GM23338 (cell line): ENCODE data around the gene ROS1. TPM values are rescaled to one million over a fixed set of nuclear protein-coding genes. Genes with fewer than 3 reads are reported as not detected.

Source experiments
- ATAC-seq: fragments of 200-7000 bp; cut with Tn5 transposase; 3 replicates; pipeline ENCODE4 v1.9.1; 2020
- DNase-seq: peaks from one replicate; pipeline ENCODE4 v3.0.0-alpha.2; 2015; ENCODE audit warnings: low spot score
- H2AFZ ChIP-seq: fragments of 200-600 bp; sonication (generic); 2 replicates; pipeline ENCODE4 v1.8.0; 2016; ENCODE audit warnings: antibody characterized with exemption, mild to moderate bottlenecking, moderate library complexity
- H3F3A ChIP-seq: fragments of 200-600 bp; sonication (generic); replicated peaks from 2 replicates; pipeline ENCODE4 v1.8.0; 2017; ENCODE audit warnings: antibody characterized with exemption, mixed run types, low read depth
- H3K27ac ChIP-seq: fragments of 200-600 bp; sonication (generic); 2 replicates; pipeline ENCODE4 v1.6.1; 2016; ENCODE audit warnings: low read depth
- H3K27me3 ChIP-seq: fragments of 200-600 bp; sonication (generic); 2 replicates; pipeline ENCODE4 v1.8.0; 2016; ENCODE audit warnings: mild to moderate bottlenecking, mixed run types, moderate library complexity; ENCODE audit not compliant: insufficient read depth
- H3K36me3 ChIP-seq: fragments of 200-600 bp; sonication (generic); 2 replicates; pipeline ENCODE4 v1.8.0; 2016; ENCODE audit warnings: mild to moderate bottlenecking; ENCODE audit not compliant: insufficient read depth
- H3K4me1 ChIP-seq: fragments of 200-600 bp; sonication (generic); 2 replicates; pipeline ENCODE4 v1.8.0; 2016; ENCODE audit warnings: mild to moderate bottlenecking, moderate library complexity; ENCODE audit not compliant: insufficient read depth
- H3K4me2 ChIP-seq: fragments of 200-600 bp; sonication (generic); 2 replicates; pipeline ENCODE4 v1.7.1; 2017; ENCODE audit warnings: mixed run types
- H3K4me3 ChIP-seq: fragments of 200-600 bp; sonication (generic); 2 replicates; pipeline ENCODE4 v1.6.1; 2016; ENCODE audit warnings: mixed run types
- H3K79me2 ChIP-seq: fragments of 200-600 bp; sonication (generic); replicated peaks from 2 replicates; pipeline ENCODE4 v1.8.0; 2017; ENCODE audit warnings: mild to moderate bottlenecking; ENCODE audit not compliant: insufficient read depth
- H3K9me2 ChIP-seq: fragments of 200-600 bp; sonication (generic); 2 replicates; pipeline ENCODE4 v1.8.0; 2017; ENCODE audit not compliant: insufficient read depth
- H4K20me1 ChIP-seq: fragments of 200-600 bp; sonication (generic); replicated peaks from 2 replicates; pipeline ENCODE4 v1.8.0; 2017; ENCODE audit warnings: mild to moderate bottlenecking; ENCODE audit not compliant: insufficient read depth
- H3K27ac Mint-ChIP-seq: 2 replicates; pipeline ENCODE4 v1.8.0; 2020; ENCODE audit warnings: inconsistent platforms, mild to moderate bottlenecking, moderate library complexity, mixed read lengths
- H3K27me3 Mint-ChIP-seq: 3 replicates; pipeline ENCODE4 v1.8.0; 2022; ENCODE audit warnings: low read depth, mild to moderate bottlenecking, moderate library complexity, mixed read lengths, inconsistent platforms; ENCODE audit not compliant: insufficient read depth, poor library complexity
- H3K36me3 Mint-ChIP-seq: 3 replicates; pipeline ENCODE4 v1.8.0; 2021; ENCODE audit warnings: low read depth, mild to moderate bottlenecking, inconsistent platforms, moderate library complexity, mixed read lengths
- H3K4me1 Mint-ChIP-seq: 3 replicates; pipeline ENCODE4 v1.8.0; 2020; ENCODE audit warnings: mild to moderate bottlenecking, inconsistent platforms, mixed read lengths
- H3K4me3 Mint-ChIP-seq: 3 replicates; pipeline ENCODE4 v1.8.0; 2021; ENCODE audit warnings: moderate library complexity, mild to moderate bottlenecking, inconsistent platforms, mixed read lengths
- H3K9me3 Mint-ChIP-seq: 3 replicates; pipeline ENCODE4 v1.8.0; 2020; ENCODE audit warnings: moderate library complexity, mild to moderate bottlenecking, inconsistent platforms, mixed read lengths
- CREB1 ChIP-seq: fragments of 250-450 bp; sonication (Bioruptor Pico); IDR thresholded peaks from 2 replicates; pipeline ENCODE4 v1.5.0; 2020; ENCODE audit warnings: low read depth, mild to moderate bottlenecking, moderate library complexity
- ETS1 ChIP-seq: IDR thresholded peaks from 2 replicates; pipeline ENCODE4 v1.6.1; 2016; ENCODE audit warnings: antibody characterized with exemption
- EZH2 ChIP-seq: fragments of 200-600 bp; sonication (generic); IDR thresholded peaks from one replicate; pipeline ENCODE4 v1.8.0; 2017; ENCODE audit warnings: antibody characterized with exemption, mild to moderate bottlenecking, low read depth; ENCODE audit not compliant: unreplicated experiment
- EZH2phosphoT487 ChIP-seq: fragments of 200-600 bp; sonication (generic); IDR thresholded peaks from one replicate; pipeline ENCODE4 v1.8.1; 2018; ENCODE audit warnings: antibody characterized with exemption; ENCODE audit not compliant: unreplicated experiment
- STAT1 ChIP-seq: IDR thresholded peaks from one replicate; pipeline ENCODE4 v1.6.1; 2016; ENCODE audit warnings: antibody characterized with exemption; ENCODE audit not compliant: unreplicated experiment
- ZNF331 ChIP-seq: fragments of 250-450 bp; sonication (Bioruptor Pico); IDR thresholded peaks from 2 replicates; pipeline ENCODE4 v1.5.0; 2020; ENCODE audit warnings: low read depth, mild to moderate bottlenecking, moderate library complexity
- ZNF462 ChIP-seq: fragments of 250-450 bp; sonication (Bioruptor Pico); IDR thresholded peaks from 2 replicates; pipeline ENCODE4 v1.5.0; 2020; ENCODE audit warnings: mild to moderate bottlenecking, moderate library complexity
- polyA plus RNA-seq: library from polyadenylated mRNA; unstranded; fragments of >200 nt; fragmentation: Nextera tagmentation; extraction: Ambion mirVana; gene quantifications from 2 replicates; pipeline ENCODE4 v1.2.1, GENCODE V29; 2016
- total RNA-seq: library from RNA; depleted of rRNA; stranded (reverse); fragments of >200 nt; shearing (Covaris generic); gene quantifications from 2 replicates; pipeline ENCODE4 v1.2.3, GENCODE V29; 2014

Gene ROS1
- total and polyA plus RNA-seq, 2 experiments from 2014 or later, result not detected

GRCh38 chr6:117264692-117265409, 160.9 kb downstream of the ROS1 start:
- H2AFZ ChIP-seq, result peak overlapping the region; percentile 49

GRCh38 chr6:117264369-117264691, 161.4 kb downstream of the ROS1 start:
- Mint-ChIP-seq H3K27me3 (peaks cover 80% of the 10 kb centered on the region), H3K27ac (no peak overlapping the region), H3K4me3 (peak overlapping the region; percentile 80), H3K36me3 (no peaks in the 10 kb centered on the region), H3K4me1 (peaks cover 31% of the 10 kb centered on the region), H3K9me3 (0 out of 3 replicates have a peak, but pooled peaks cover 2% of the 10 kb centered on the region)
- Histone ChIP-seq H3K4me2 (peak overlapping the region; percentile 88), H3K4me1 (peaks cover 43% of the 10 kb centered on the region), H3K36me3 (no peaks in the 10 kb centered on the region), H3F3A (peaks cover 7% of the 10 kb centered on the region; the same call in 1 of the 2 replicates), H4K20me1 (peaks cover 11% of the 10 kb centered on the region; the same call in 1 of the 2 replicates), H3K27ac (no peak overlapping the region), H3K4me3 (peak overlapping the region; percentile 75), H3K79me2 (no peaks in the 10 kb centered on the region), H2AFZ (peak overlapping the region; percentile 49), H3K9me2 (no peaks in the 10 kb centered on the region), H3K27me3 (peaks cover 100% of the 10 kb centered on the region)
- ATAC-seq, result no peak
- DNase-seq, result peak; percentile 15
- TF ChIP-seq CREB1 (CRISPR knock-in tag), result no peak
- TF ChIP-seq ETS1, result no peak
- no peak for TF ChIP-seq EZH2
- no peak for TF ChIP-seq STAT1
- no peak for TF ChIP-seq ZNF331 (CRISPR knock-in tag)
- TF ChIP-seq ZNF462 (CRISPR knock-in tag), result no peak

More at GRCh38 chr6:117264692-117265409, 160.9 kb downstream of the ROS1 start:
- no peaks in the 10 kb centered on the region for H3K9me2 ChIP-seq
- no peaks in the 10 kb centered on the region for H3K79me2 ChIP-seq
- peak overlapping the region; percentile 75 for H3K4me3 ChIP-seq
- TF ChIP-seq ETS1 (no peak), EZH2phosphoT487 (peak; percentile 73), EZH2 (peak; percentile 82)
- no peak overlapping the region for H3K27ac ChIP-seq
- peak; percentile 59 for DNase-seq
- peak overlapping the region; percentile 88 for H3K4me2 ChIP-seq
- Mint-ChIP-seq H3K4me1 (peaks cover 34% of the 10 kb centered on the region), H3K4me3 (peak overlapping the region; percentile 80), H3K9me3 (0 out of 3 replicates have a peak, but pooled peaks cover 2% of the 10 kb centered on the region), H3K36me3 (no peaks in the 10 kb centered on the region), H3K27ac (no peak overlapping the region), H3K27me3 (peaks cover 86% of the 10 kb centered on the region)
- peaks cover 45% of the 10 kb centered on the region for H3K4me1 ChIP-seq
- peak; percentile 27 for ATAC-seq
- no peaks in the 10 kb centered on the region for H3K36me3 ChIP-seq
- H3F3A ChIP-seq, result peaks cover 7% of the 10 kb centered on the region; the same call in 1 of the 2 replicates
- peaks cover 14% of the 10 kb centered on the region; the same call in 1 of the 2 replicates for H4K20me1 ChIP-seq
- H3K27me3 ChIP-seq, result peaks cover 100% of the 10 kb centered on the region
